ENCODE data around the gene HSPA1L.

HSPA1L gene

DNA sequence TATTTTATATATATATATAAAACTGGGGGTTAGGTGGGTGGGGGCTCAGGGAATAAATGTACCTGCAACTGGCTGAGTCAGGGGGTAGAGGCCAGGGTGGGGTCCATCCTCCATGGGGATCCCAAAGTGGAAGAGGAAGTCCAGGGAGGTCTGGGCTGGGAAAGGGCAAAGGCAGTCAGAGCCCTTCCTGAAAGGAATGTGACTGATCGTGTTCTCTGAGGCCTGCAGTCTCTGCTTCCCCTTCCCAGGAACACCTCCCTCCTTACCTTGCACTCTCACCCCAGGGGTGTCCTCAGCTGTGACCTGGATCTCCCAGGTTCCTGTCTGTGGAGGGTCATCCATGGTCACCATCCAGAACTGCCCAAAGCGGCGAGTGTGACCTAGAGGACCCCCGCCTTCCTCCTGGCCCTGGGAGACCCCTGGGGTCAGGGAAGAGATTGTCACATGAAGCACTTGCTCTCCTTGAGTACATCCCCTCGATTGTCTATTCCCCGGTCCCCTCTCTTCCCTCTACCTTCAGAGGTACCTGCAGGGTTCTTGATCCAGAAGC lies 47.9 kb downstream of the HSPA1L start:
- DNase-seq (ENCODE audit: low read depth in 1 of 2, low spot score in 1 of 2), result no peak

- no peak for DNase-seq (ENCODE audit: low read depth in 1 of 2, low spot score in 1 of 2)
These were observed 48.9 kb downstream of the HSPA1L start for GRCh38 chr6:31765910-31766794.

GRCh38 chr6:31765559-31765909 lies 49.5 kb downstream of the HSPA1L start:
- no peak for DNase-seq (ENCODE audit: low read depth in 1 of 2, low spot score in 1 of 2)

DNA sequence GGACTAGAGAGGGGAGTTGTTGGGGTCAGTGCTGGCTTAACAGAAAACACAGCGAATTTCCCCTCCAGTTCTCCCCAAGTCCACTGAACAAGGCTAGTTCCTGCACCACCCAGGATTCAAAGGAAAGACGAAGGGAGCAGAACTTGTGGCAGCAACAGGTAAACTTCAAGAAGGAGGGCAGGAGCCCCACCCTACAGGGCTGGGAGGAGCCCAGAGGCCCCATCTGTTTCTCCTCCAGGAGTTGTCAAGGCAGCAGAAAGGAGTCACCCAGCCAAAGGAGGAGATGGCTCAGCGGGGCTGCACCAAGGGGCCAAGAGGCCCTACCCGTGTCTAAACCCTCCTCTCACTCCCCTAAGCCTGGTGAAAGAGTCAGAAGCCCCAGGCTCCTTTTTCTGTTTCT lies 50.9 kb downstream of the HSPA1L start:
- no peak for DNase-seq (ENCODE audit: low read depth in 1 of 2, low spot score in 1 of 2)

- no peak for DNase-seq (ENCODE audit: low read depth in 1 of 2, low spot score in 1 of 2)
These were observed 51.5 kb downstream of the HSPA1L start for GRCh38 chr6:31763619-31763940.

DNA sequence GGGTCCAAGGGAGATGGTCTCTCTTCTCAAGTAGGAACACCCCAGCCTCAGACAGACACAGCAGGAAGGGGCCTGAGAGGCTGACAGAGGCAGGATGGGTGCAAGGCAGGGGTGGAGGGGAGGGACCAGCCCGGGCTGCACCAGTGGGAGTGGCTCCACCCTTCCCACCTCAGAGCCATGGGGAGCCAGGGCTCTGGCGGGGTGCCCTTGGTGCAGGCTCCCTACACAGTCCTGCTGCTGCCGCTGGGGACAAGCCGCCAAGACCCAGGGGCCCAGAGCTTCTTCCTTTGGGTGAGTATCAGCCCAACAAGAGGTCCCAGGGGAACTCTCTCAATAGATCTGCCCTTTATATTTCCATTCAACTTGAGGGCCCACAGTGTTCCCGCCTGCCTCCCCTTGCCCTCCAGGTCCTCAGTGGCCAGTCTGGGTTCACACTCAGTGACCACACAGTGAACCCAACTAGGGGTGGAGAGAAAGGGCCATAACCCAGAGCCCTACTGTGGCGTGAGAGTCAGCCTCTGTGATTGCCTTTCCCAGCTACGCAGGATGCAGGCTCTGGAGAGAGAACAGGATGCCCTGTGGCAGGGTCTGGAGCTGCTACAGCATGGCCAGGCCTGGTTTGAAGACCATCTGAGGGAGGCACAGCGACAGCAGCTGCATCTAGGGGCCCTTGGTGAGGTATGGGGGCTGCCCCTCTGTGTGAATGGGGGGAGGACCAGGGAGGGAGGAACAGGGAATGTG lies 52.0 kb downstream of the HSPA1L start:
- DNase-seq (ENCODE audit: low read depth in 1 of 2, low spot score in 1 of 2), result no peak

DNA sequence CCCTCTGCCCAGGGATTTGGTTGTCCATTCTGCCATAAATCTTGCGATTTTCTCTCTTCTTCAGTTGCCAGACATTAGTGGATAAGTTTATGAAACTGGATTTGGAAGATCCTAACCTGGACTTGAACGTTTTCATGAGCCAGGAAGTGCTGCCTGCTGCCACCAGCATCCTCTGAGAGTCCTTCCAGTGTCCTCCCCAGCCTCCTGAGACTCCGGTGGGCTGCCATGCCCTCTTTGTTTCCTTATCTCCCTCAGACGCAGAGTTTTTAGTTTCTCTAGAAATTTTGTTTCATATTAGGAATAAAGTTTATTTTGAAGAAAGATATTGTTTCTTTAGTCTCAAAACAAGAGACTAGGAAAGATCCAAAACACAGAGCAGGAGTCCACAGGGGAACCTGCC lies 52.7 kb downstream of the HSPA1L start, which contains the start of gene SAPCD1:
Gene SAPCD1 (plus strand): TSS at position 301 of the 400 bp plus-strand sequence. CDS start 399 bp downstream, outside the sequence.
- no peak for DNase-seq (ENCODE audit: low read depth in 1 of 2, low spot score in 1 of 2)

GRCh38 chr6:31761343-31761742 lies 53.7 kb downstream of the HSPA1L start:
- DNase-seq (ENCODE audit: low read depth in 1 of 2, low spot score in 1 of 2), result no peak

DNA sequence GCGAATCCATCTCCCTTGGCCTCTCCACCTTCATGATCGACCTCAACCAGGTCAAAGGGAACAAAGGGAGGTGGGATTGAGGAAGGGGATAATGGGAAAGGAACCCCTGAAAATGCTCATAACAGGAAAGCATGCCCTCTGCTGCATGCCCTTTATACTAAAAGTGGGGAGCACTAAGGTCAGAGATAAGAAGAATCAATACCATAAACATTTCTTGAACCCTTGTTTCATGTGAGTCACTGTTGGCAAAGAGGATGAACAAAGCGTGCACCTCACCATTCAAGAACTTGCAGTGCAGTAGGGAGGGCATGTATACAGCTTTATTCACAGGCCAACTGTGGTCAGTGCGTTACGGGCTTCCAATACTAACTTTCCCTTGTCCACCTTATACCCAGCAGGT lies 54.3 kb downstream of the HSPA1L start:
- no peak for DNase-seq (ENCODE audit: low read depth in 1 of 2, low spot score in 1 of 2)

All from activated T-helper 1 cell treated with anti-CD3 and anti-CD28 coated beads, Interleukin-2, amount 50 U/mL, for 16 hours (primary cell).